Measurements from ENCODE around the gene UXS1.

- TF ChIP-seq, protein P1, sequence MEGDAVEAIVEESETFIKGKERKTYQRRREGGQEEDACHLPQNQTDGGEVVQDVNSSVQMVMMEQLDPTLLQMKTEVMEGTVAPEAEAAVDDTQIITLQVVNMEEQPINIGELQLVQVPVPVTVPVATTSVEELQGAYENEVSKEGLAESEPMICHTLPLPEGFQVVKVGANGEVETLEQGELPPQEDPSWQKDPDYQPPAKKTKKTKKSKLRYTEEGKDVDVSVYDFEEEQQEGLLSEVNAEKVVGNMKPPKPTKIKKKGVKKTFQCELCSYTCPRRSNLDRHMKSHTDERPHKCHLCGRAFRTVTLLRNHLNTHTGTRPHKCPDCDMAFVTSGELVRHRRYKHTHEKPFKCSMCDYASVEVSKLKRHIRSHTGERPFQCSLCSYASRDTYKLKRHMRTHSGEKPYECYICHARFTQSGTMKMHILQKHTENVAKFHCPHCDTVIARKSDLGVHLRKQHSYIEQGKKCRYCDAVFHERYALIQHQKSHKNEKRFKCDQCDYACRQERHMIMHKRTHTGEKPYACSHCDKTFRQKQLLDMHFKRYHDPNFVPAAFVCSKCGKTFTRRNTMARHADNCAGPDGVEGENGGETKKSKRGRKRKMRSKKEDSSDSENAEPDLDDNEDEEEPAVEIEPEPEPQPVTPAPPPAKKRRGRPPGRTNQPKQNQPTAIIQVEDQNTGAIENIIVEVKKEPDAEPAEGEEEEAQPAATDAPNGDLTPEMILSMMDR (IDR thresholded peaks at IDR 0.05; ENCODE audit: insufficient read depth, low read depth, low read length), result no peak
- no peak for TF ChIP-seq EZH2 (IDR thresholded peaks at IDR 0.05; ENCODE audit: insufficient read depth, low read length)
Measured at GRCh38 chr2:106157416-106157815, 36.7 kb downstream of the UXS1 start.
